Skeletal muscle satellite cell (primary cell): Measurements from ENCODE around the gene GTPBP1.
A peak's percentile ranks its signal among the peaks of the same experiment; 100 is the strongest.

Source experiments
- H3K27me3 ChIP-seq: 2 replicates; pipeline ENCODE4 v1.7.0; 2013; ENCODE audit warnings: low read length; ENCODE audit not compliant: control insufficient read depth, insufficient read depth
- H3K36me3 ChIP-seq: 2 replicates; pipeline ENCODE4 v1.7.0; 2013; ENCODE audit warnings: mild to moderate bottlenecking, control low read depth, low read length; ENCODE audit not compliant: insufficient read depth
- H3K4me1 ChIP-seq: 2 replicates; pipeline ENCODE4 v1.7.0; 2013; ENCODE audit warnings: low read length; ENCODE audit not compliant: control insufficient read depth, insufficient read depth
- H3K4me2 ChIP-seq: 2 replicates; pipeline ENCODE4 v1.7.0; 2013; ENCODE audit warnings: mild to moderate bottlenecking, low read length
- H3K4me3 ChIP-seq: 2 replicates; pipeline ENCODE4 v1.7.0; 2013; ENCODE audit warnings: low read length
- H3K9ac ChIP-seq: 2 replicates; pipeline ENCODE4 v1.7.0; 2013; ENCODE audit warnings: mild to moderate bottlenecking, low read depth, low read length, moderate library complexity
- H3K9me3 ChIP-seq: replicated peaks from 2 replicates; pipeline ENCODE4 v1.7.0; 2013; ENCODE audit warnings: mild to moderate bottlenecking, control low read depth, low read length

The GTPBP1 gene

GRCh38 chr22:38748487-38749136, 42.9 kb downstream of the GTPBP1 start:
- Histone ChIP-seq H3K4me2 (no peak overlapping the region), H3K4me3 (no peak overlapping the region), H3K9me3 (no peaks in the 10 kb centered on the region), H3K36me3 (peaks cover 61% of the 10 kb centered on the region), H3K4me1 (peaks cover 24% of the 10 kb centered on the region), H3K27me3 (no peaks in the 10 kb centered on the region), H3K9ac (no peak overlapping the region)

- H3K4me1 ChIP-seq: peaks cover 35% of the 10 kb centered on the region
- no peak overlapping the region for H3K4me2 ChIP-seq
- H3K27me3 ChIP-seq: no peaks in the 10 kb centered on the region
- no peak overlapping the region for H3K4me3 ChIP-seq
- peaks cover 52% of the 10 kb centered on the region for H3K36me3 ChIP-seq
- no peaks in the 10 kb centered on the region for H3K9me3 ChIP-seq
- no peak overlapping the region for H3K9ac ChIP-seq
Observed at GRCh38 chr22:38750104-38750503, 44.4 kb downstream of the GTPBP1 start.

- H3K9me3 ChIP-seq: no peaks in the 10 kb centered on the region
- H3K27me3 ChIP-seq: no peaks in the 10 kb centered on the region
- peaks cover 47% of the 10 kb centered on the region for H3K36me3 ChIP-seq
- peak overlapping the region; percentile 0 for H3K9ac ChIP-seq
- H3K4me2 ChIP-seq: no peak overlapping the region
- peaks cover 35% of the 10 kb centered on the region for H3K4me1 ChIP-seq
- H3K4me3 ChIP-seq: no peak overlapping the region
Observed at GRCh38 chr22:38750638-38751037, 44.9 kb downstream of the GTPBP1 start.

GRCh38 chr22:38751066-38751421, 45.3 kb downstream of the GTPBP1 start:
- H3K4me3 ChIP-seq: peak overlapping the region; percentile 6
- H3K4me2 ChIP-seq: peak overlapping the region; percentile 45
- no peaks in the 10 kb centered on the region for H3K9me3 ChIP-seq
- H3K27me3 ChIP-seq: no peaks in the 10 kb centered on the region
- H3K9ac ChIP-seq: peak overlapping the region; percentile 0
- H3K4me1 ChIP-seq: peaks cover 35% of the 10 kb centered on the region
- peaks cover 43% of the 10 kb centered on the region for H3K36me3 ChIP-seq

- Histone ChIP-seq H3K27me3 (no peaks in the 10 kb centered on the region), H3K4me2 (peak overlapping the region; percentile 45), H3K9me3 (no peaks in the 10 kb centered on the region), H3K36me3 (peaks cover 38% of the 10 kb centered on the region), H3K9ac (peak overlapping the region; percentile 0), H3K4me3 (peak overlapping the region; percentile 6), H3K4me1 (peaks cover 41% of the 10 kb centered on the region)
Observed at GRCh38 chr22:38751422-38752346, 45.9 kb downstream of the GTPBP1 start.

GRCh38 chr22:38753948-38754750, 48.4 kb downstream of the GTPBP1 start:
- Histone ChIP-seq H3K4me3 (peak overlapping the region; percentile 78), H3K4me2 (peak overlapping the region; percentile 95), H3K4me1 (peaks cover 43% of the 10 kb centered on the region), H3K9ac (peak overlapping the region; percentile 91), H3K36me3 (peaks cover 28% of the 10 kb centered on the region), H3K9me3 (no peaks in the 10 kb centered on the region), H3K27me3 (no peaks in the 10 kb centered on the region)

- Histone ChIP-seq H3K9me3 (no peaks in the 10 kb centered on the region), H3K36me3 (peaks cover 22% of the 10 kb centered on the region), H3K4me2 (peak overlapping the region; percentile 95), H3K9ac (peak overlapping the region; percentile 91), H3K4me3 (peak overlapping the region; percentile 78), H3K4me1 (peaks cover 43% of the 10 kb centered on the region), H3K27me3 (no peaks in the 10 kb centered on the region)
Observed at GRCh38 chr22:38754751-38755154, 49.0 kb downstream of the GTPBP1 start.

- peak overlapping the region; percentile 78 for H3K4me3 ChIP-seq
- H3K4me2 ChIP-seq: peak overlapping the region; percentile 95
- H3K9me3 ChIP-seq: no peaks in the 10 kb centered on the region
- no peaks in the 10 kb centered on the region for H3K27me3 ChIP-seq
- H3K9ac ChIP-seq: peak overlapping the region; percentile 91
- peaks cover 16% of the 10 kb centered on the region for H3K36me3 ChIP-seq
- H3K4me1 ChIP-seq: peaks cover 44% of the 10 kb centered on the region
Observed at GRCh38 chr22:38755155-38755910, 49.6 kb downstream of the GTPBP1 start.

- Histone ChIP-seq H3K4me2 (peak within 1 kb of the TSS; percentile 95), H3K27me3 (no peaks in the 10 kb centered on the region), H3K4me3 (peak within 1 kb of the TSS; percentile 78), H3K9me3 (no peaks in the 10 kb centered on the region), H3K36me3 (peaks cover 9% of the 10 kb centered on the region), H3K4me1 (peaks cover 48% of the 10 kb centered on the region), H3K9ac (peak within 1 kb of the TSS; percentile 91)
Observed at GRCh38 chr22:38755911-38756532, 50.3 kb downstream of the GTPBP1 start, which contains the start of gene SUN2. Gene SUN2, minus strand, starts transcription at chr22:38755998. Its CDS starts 3,370 bp downstream, at chr22:38752628.

- peak overlapping the region; percentile 91 for H3K9ac ChIP-seq
- H3K4me3 ChIP-seq: peak overlapping the region; percentile 78
- H3K4me2 ChIP-seq: peak overlapping the region; percentile 95
- peaks cover 43% of the 10 kb centered on the region for H3K4me1 ChIP-seq
- no peaks in the 10 kb centered on the region for H3K9me3 ChIP-seq
- no peaks in the 10 kb centered on the region for H3K27me3 ChIP-seq
- peaks cover 6% of the 10 kb centered on the region for H3K36me3 ChIP-seq
Observed at GRCh38 chr22:38756711-38757463, 51.1 kb downstream of the GTPBP1 start.
